Mesenchymal stem cell (in vitro differentiated cells and primary cell): ENCODE results near the gene MCM6.

ENCODE experiments used
- DNase-seq: peaks from one replicate; pipeline ENCODE4 v3.0.0-alpha.2; 2013
- H2AFZ ChIP-seq: one replicate; pipeline ENCODE4 v1.6.1; 2013; ENCODE audit warnings: low read depth, mild to moderate bottlenecking, control low read depth, inconsistent platforms, low read length, moderate library complexity
- H2AK5ac ChIP-seq: 2 replicates; pipeline ENCODE4 v1.6.1; 2013; ENCODE audit warnings: low read length, moderate library complexity, mild to moderate bottlenecking, inconsistent platforms; ENCODE audit not compliant: severe bottlenecking
- H2BK120ac ChIP-seq: one replicate; pipeline ENCODE4 v1.6.1; 2013; ENCODE audit warnings: low read depth, mild to moderate bottlenecking, inconsistent platforms, low read length, moderate library complexity
- H2BK12ac ChIP-seq, 2 experiments: one replicate each; pipeline ENCODE4 v1.6.1; 2013; ENCODE audit warnings: inconsistent platforms in 2 of 2, low read length in 2 of 2, mild to moderate bottlenecking in 2 of 2, moderate library complexity in 2 of 2, control low read depth in 1 of 2
- H2BK15ac ChIP-seq: one replicate; pipeline ENCODE4 v1.6.1; 2013; ENCODE audit warnings: mild to moderate bottlenecking, low read depth, inconsistent platforms; ENCODE audit not compliant: poor library complexity, severe bottlenecking
- H2BK5ac ChIP-seq: 2 replicates; pipeline ENCODE4 v1.6.1; 2013; ENCODE audit warnings: low read depth, mild to moderate bottlenecking, low read length, control low read depth, inconsistent platforms; ENCODE audit not compliant: poor library complexity, severe bottlenecking
- H3K14ac ChIP-seq, 2 experiments: one replicate each; pipeline ENCODE4 v1.6.1; 2013; ENCODE audit warnings: inconsistent platforms in 2 of 2, low read length in 2 of 2, control low read depth in 1 of 2, mild to moderate bottlenecking in 1 of 2, moderate library complexity in 1 of 2
- H3K18ac ChIP-seq, 2 experiments: one replicate each; pipeline ENCODE4 v1.6.1; 2013; ENCODE audit warnings: inconsistent platforms in 2 of 2, low read length in 2 of 2, control low read depth in 1 of 2, low read depth in 1 of 2, mild to moderate bottlenecking in 1 of 2
- H3K23ac ChIP-seq, 2 experiments: one replicate each; pipeline ENCODE4 v1.6.1; 2013; ENCODE audit warnings: inconsistent platforms in 2 of 2, low read length in 2 of 2, mild to moderate bottlenecking in 2 of 2, moderate library complexity in 2 of 2, control low read depth in 1 of 2
- H3K27ac ChIP-seq: 2 replicates; pipeline ENCODE4 v1.5.1; 2013; ENCODE audit warnings: mild to moderate bottlenecking, moderate library complexity, low read length, control low read depth, inconsistent platforms; ENCODE audit not compliant: poor library complexity, severe bottlenecking
- H3K27me3 ChIP-seq, 2 experiments: 2 replicates each; pipeline versions ENCODE4 v1.6.1 to v1.7.0; 2013; ENCODE audit warnings: low read length in 2 of 2, mild to moderate bottlenecking in 2 of 2, moderate library complexity in 2 of 2, control low read depth in 1 of 2, inconsistent platforms in 1 of 2; ENCODE audit not compliant: control insufficient read depth in 1 of 2, insufficient read depth in 1 of 2
- H3K36me3 ChIP-seq, 2 experiments: 2 replicates each; pipeline versions ENCODE4 v1.6.1 to v1.7.0; 2013; ENCODE audit warnings: low read length in 2 of 2, control low read depth in 1 of 2, inconsistent platforms in 1 of 2, low read depth in 1 of 2, mild to moderate bottlenecking in 1 of 2; ENCODE audit not compliant: insufficient read depth in 2 of 2, control insufficient read depth in 1 of 2
- H3K4ac ChIP-seq, 2 experiments: one replicate each; pipeline ENCODE4 v1.6.1; 2013; ENCODE audit warnings: inconsistent platforms in 2 of 2, low read length in 2 of 2, mild to moderate bottlenecking in 2 of 2, moderate library complexity in 2 of 2, control low read depth in 1 of 2, low read depth in 1 of 2
- H3K4me1 ChIP-seq: 2 replicates; pipeline ENCODE4 v1.6.1; 2013; ENCODE audit warnings: low read depth, low read length, control low read depth; ENCODE audit not compliant: control insufficient read depth, insufficient read depth
- H3K4me2 ChIP-seq: 2 replicates; pipeline ENCODE4 v1.6.1; 2013; ENCODE audit warnings: low read length, mild to moderate bottlenecking, inconsistent platforms; ENCODE audit not compliant: poor library complexity, severe bottlenecking
- H3K4me3 ChIP-seq, 2 experiments: 2 replicates each; pipeline versions ENCODE4 v1.5.1 to v1.7.0; 2013; ENCODE audit warnings: low read length in 2 of 2, mild to moderate bottlenecking in 2 of 2, control low read depth in 1 of 2, low read depth in 1 of 2; ENCODE audit not compliant: insufficient read depth in 1 of 2
- H3K79me1 ChIP-seq: replicated peaks from 2 replicates; pipeline ENCODE4 v1.6.1; 2013; ENCODE audit warnings: mild to moderate bottlenecking, control low read depth, low read length, inconsistent platforms; ENCODE audit not compliant: poor library complexity, severe bottlenecking
- H3K9ac ChIP-seq: 2 replicates; pipeline ENCODE4 v1.7.0; 2013; ENCODE audit warnings: mild to moderate bottlenecking, low read length, moderate library complexity
- H3K9me3 ChIP-seq: 2 replicates; pipeline ENCODE4 v1.7.0; 2013; ENCODE audit warnings: mild to moderate bottlenecking, low read length; ENCODE audit not compliant: control insufficient read depth
- H4K8ac ChIP-seq: one replicate; pipeline ENCODE4 v1.6.1; 2013; ENCODE audit warnings: inconsistent platforms, mild to moderate bottlenecking, low read length, moderate library complexity
- H4K91ac ChIP-seq: one replicate; pipeline ENCODE4 v1.6.1; 2013; ENCODE audit warnings: mild to moderate bottlenecking, low read length, inconsistent platforms
- WGBS: methylation state at CpG from one replicate; pipeline ENCODE4 v1.1.7; 2013; ENCODE audit warnings: mixed read lengths; 5-methylcytosine and 5-hydroxymethylcytosine counted together

The MCM6 gene

DNA sequence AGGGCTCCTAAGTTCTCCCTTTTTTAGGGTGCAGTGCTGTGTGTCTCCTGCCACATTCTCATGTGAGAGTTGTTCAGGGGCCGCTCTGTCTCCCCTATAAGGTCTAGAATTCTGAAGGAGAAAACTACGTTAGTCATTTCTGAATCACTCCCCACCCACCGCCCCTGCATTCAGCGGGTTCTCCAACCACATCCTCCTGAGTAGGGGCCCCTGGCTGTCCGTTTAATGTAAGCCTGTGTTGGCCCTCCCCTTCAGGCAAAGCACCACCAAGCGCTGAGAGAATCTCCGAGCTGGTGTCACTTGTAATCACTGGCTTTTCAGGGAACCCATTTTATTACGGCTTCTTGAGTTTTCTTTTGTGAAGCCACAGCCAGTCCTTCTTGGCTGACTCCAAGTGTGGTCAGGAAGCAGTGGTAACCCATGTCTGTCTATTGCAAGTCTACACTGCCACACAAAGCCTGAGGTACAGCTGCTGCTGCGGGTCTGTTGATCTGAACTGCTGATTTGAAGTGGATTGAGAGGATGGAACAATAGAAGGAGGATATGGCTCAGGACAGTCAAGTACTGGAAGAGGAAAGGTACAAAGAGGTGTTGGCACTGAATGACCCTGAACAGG, 56.1 kb downstream of the MCM6 start:
- peaks cover 0 to 2% of the 10 kb centered on the region in 2 experiments for H3K27me3 ChIP-seq
- DNase-seq, result no peak
- H3K4me2 ChIP-seq, result peak overlapping the region; percentile 31
- H2BK120ac ChIP-seq, result no peak overlapping the region
- peaks cover 11% of the 10 kb centered on the region for H3K9me3 ChIP-seq
- peaks cover 16% of the 10 kb centered on the region for H3K4me1 ChIP-seq
- H3K4ac ChIP-seq, result no peak overlapping the region
- no peaks in the 10 kb centered on the region for H3K79me1 ChIP-seq
- no peak overlapping the region for H3K18ac ChIP-seq
- no peak overlapping the region for H3K9ac ChIP-seq
- WGBS, result 67% methylated on average over 9 of the region's 9 CpGs
- H2BK15ac ChIP-seq, result no peak overlapping the region
- no peak overlapping the region for H3K4me3 ChIP-seq
- H3K36me3 ChIP-seq, result no peaks in the 10 kb centered on the region
- no peak overlapping the region for H3K23ac ChIP-seq
- no peak overlapping the region for H2BK5ac ChIP-seq
- no peak overlapping the region for H3K27ac ChIP-seq
- no peak overlapping the region for H2AK5ac ChIP-seq
- H4K8ac ChIP-seq, result no peak overlapping the region
- no peak overlapping the region for H4K91ac ChIP-seq
- H2BK12ac ChIP-seq, result no peak overlapping the region
- no peak overlapping the region for H3K14ac ChIP-seq
- no peak overlapping the region for H2AFZ ChIP-seq

DNA sequence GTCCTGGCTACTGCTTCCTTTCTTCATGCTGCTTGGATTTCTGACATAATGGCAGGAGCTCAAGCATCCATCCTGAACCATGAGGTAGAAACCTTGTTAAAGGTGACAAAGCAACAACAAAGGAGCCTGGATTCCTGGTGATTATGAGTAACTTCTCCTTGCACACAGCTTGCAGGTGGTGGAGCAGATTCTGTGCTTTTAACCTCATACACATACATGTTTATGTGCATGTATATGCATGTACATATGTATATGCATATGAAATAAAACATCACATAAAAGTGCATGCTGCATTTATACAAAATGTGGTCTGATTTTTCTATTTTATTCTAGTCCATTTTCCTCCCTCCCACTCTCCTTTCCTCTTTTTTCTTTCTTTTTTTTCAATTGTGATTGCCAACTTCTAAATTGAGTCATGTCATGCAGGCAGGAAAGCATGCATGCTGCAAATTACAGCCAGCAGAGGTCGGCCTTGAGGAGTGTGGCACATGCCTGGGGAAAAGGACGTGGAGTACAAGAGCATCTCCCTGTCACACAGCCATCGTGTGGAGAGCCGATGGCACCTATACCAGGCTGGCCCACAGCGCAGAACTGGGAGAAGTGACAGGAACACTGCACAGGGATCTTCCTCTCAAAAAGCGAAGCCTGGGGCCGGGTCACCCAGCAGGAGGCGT, 57.2 kb downstream of the MCM6 start:
- no peak overlapping the region for H3K4me2 ChIP-seq
- H3K14ac ChIP-seq, result no peak overlapping the region
- WGBS, result 77% methylated on average over 7 of the region's 8 CpGs

DNA sequence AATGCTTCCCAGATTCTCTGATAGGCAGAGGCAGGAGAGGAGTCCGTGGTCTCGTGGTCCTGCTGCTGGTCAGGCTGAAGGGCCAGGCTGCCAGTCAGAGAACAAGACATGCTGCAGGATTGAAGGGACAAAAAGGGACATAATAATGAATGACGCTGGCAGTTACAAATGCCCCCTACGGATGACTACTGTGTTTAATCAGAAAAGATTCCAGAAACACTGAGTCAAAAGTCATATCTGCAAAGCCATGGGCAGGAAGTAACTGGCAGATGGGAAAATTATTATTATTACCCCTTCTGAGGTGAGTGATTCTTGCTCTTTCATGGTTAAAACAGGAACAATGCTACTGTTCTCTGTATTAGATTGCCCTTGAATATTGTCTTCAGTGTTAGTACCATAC, 58.3 kb downstream of the MCM6 start:
- no peak overlapping the region for H2BK15ac ChIP-seq
- H3K79me1 ChIP-seq, result no peaks in the 10 kb centered on the region
- H2BK120ac ChIP-seq, result no peak overlapping the region
- no peak overlapping the region for H3K4ac ChIP-seq
- no peak overlapping the region for H3K18ac ChIP-seq
- H3K27ac ChIP-seq, result no peak overlapping the region
- H3K4me2 ChIP-seq, result no peak overlapping the region
- no peak overlapping the region for H2BK12ac ChIP-seq
- peaks cover 16% of the 10 kb centered on the region for H3K4me1 ChIP-seq
- H3K27me3 ChIP-seq, result no peaks in the 10 kb centered on the region
- H4K91ac ChIP-seq, result no peak overlapping the region
- no peak overlapping the region for H3K14ac ChIP-seq
- no peak overlapping the region for H3K9ac ChIP-seq
- peaks cover 9% of the 10 kb centered on the region for H3K9me3 ChIP-seq
- no peak overlapping the region for H3K4me3 ChIP-seq
- H3K36me3 ChIP-seq, result no peaks in the 10 kb centered on the region
- H2BK5ac ChIP-seq, result no peak overlapping the region
- no peak overlapping the region for H4K8ac ChIP-seq
- DNase-seq, result no peak
- H3K23ac ChIP-seq, result no peak overlapping the region
- H2AK5ac ChIP-seq, result no peak overlapping the region
- no peak overlapping the region for H2AFZ ChIP-seq
- 83% methylated on average over 4 of the region's 4 CpGs for WGBS

More for the DNA sequence above, 57.2 kb downstream of the MCM6 start:
- Histone ChIP-seq H2AK5ac (no peak overlapping the region), H3K4me1 (peaks cover 16% of the 10 kb centered on the region), H3K27me3 (no peaks in the 10 kb centered on the region), H3K27ac (no peak overlapping the region), H3K9ac (no peak overlapping the region), H2BK120ac (no peak overlapping the region), H3K4me3 (no peak overlapping the region), H2BK15ac (no peak overlapping the region), H2BK12ac (no peak overlapping the region), H3K4ac (no peak overlapping the region), H3K36me3 (no peaks in the 10 kb centered on the region), H4K8ac (no peak overlapping the region), H2BK5ac (no peak overlapping the region), H3K18ac (no peak overlapping the region), H3K23ac (no peak overlapping the region), H3K79me1 (no peaks in the 10 kb centered on the region), H2AFZ (no peak overlapping the region), H3K9me3 (peaks cover 11% of the 10 kb centered on the region), H4K91ac (no peak overlapping the region)
- no peak for DNase-seq

DNA sequence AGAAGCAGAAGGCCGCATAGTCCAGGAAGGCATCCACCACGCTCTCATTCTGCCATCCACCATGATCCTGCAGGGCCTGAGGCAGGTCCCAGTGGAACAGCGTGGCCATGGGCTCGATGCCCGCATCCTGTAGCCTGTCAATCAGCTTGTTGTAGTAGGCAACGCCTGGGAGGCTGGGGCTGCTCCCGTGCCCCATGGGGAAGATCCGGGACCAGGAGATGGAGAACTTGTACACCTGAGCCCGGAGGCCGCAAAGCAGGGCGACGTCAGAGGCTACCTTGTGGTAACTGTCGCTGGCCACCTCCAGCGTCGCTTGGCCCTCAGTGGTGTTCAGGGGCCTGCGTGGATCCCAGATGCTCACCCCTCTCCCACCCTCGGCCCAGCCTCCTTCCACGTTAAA, 58.8 kb downstream of the MCM6 start:
- H3K36me3 ChIP-seq, result no peaks in the 10 kb centered on the region
- H3K27me3 ChIP-seq, result no peaks in the 10 kb centered on the region
- no peak overlapping the region for H3K18ac ChIP-seq
- H3K27ac ChIP-seq, result no peak overlapping the region
- H2BK120ac ChIP-seq, result no peak overlapping the region
- no peak overlapping the region for H3K9ac ChIP-seq
- H2AK5ac ChIP-seq, result no peak overlapping the region
- no peak for DNase-seq
- H3K4ac ChIP-seq, result no peak overlapping the region
- H3K79me1 ChIP-seq, result no peaks in the 10 kb centered on the region
- H4K91ac ChIP-seq, result peak overlapping the region; percentile 49
- H3K4me2 ChIP-seq, result no peak overlapping the region
- no peak overlapping the region for H2AFZ ChIP-seq
- peaks cover 7% of the 10 kb centered on the region for H3K9me3 ChIP-seq
- no peak overlapping the region for H3K14ac ChIP-seq
- WGBS, result 94% methylated on average over 17 of the region's 18 CpGs
- no peak overlapping the region for H2BK12ac ChIP-seq
- no peak overlapping the region for H2BK15ac ChIP-seq
- peaks cover 16% of the 10 kb centered on the region for H3K4me1 ChIP-seq
- no peak overlapping the region for H3K23ac ChIP-seq
- no peak overlapping the region for H2BK5ac ChIP-seq
- H3K4me3 ChIP-seq, result no peak overlapping the region
- H4K8ac ChIP-seq, result no peak overlapping the region
